Measurements from ENCODE around the gene TCF4. TPM values are rescaled to one million over a fixed set of nuclear protein-coding genes. Genes with fewer than 3 reads are reported as not detected.

Gene TCF4
- polyA plus RNA-seq, 1 of the 3 experiments (the other 2 are of a cell fraction): 39.1 TPM

DNA sequence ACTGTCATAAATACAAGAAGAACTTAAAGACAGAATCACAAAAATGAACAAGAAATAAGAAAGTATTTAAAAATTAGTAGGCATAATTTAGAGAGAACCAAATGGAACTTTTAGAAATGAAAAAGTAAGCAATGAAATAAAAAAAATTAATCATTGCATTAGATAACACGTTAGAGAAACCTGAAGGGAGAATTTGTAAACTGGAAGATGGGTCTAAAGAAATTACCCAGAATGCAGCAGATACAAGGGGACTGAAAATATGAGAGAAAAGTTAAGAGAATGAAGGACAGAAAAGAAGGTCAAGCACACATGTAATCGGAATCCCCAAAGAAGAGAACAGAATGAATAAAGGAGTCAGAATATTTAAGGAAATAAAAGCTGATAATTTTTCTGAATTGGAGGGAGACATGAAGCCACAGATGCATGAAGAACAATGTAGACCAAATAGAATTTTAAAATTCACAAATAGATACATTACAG is 21.5 kb downstream of the TCF4 start:
- Histone ChIP-seq H2AFZ (ENCODE audit: low read depth) (no peak overlapping the region), H3K4me3 (ENCODE audit: low read depth in 2 of 2, low read length in 1 of 2) (no peak overlapping the region), H3K9me2 (no peaks in the 10 kb centered on the region), H3K9me3 (0 out of 2 replicates have a peak, but pooled peaks cover 5% of the 10 kb centered on the region), H3K9ac (no peak overlapping the region), H3K27me3 (ENCODE audit: insufficient read depth) (no peaks in the 10 kb centered on the region), H4K20me1 (ENCODE audit: insufficient read depth) (no peaks in the 10 kb centered on the region), H3F3A (replicated peaks; ENCODE audit: insufficient read depth) (peaks cover 4% of the 10 kb centered on the region), H3K4me1 (ENCODE audit: control insufficient read depth in 1 of 2, insufficient read depth in 2 of 2, low read depth in 1 of 2, low read length in 1 of 2) (no peaks in the 10 kb centered on the region), H3K4me2 (no peak overlapping the region), H3K27ac (ENCODE audit: low read depth in 2 of 2, low read length in 1 of 2) (no peak overlapping the region), H3K36me3 (replicated peaks in 1 of 2; ENCODE audit: control insufficient read depth in 1 of 2, insufficient read depth in 2 of 2, low read length in 1 of 2) (peaks cover 23 to 41% of the 10 kb centered on the region in 2 experiments), H3K79me2 (ENCODE audit: insufficient read depth) (peaks cover 87% of the 10 kb centered on the region)
- ChIA-PET POLR2A (no interaction called here), CTCF (no interaction called here)
- no peak for TF ChIP-seq TCF12 (IDR thresholded peaks at IDR 0.05)
- no peak for TF ChIP-seq RCOR1 (IDR thresholded peaks at IDR 0.05; ENCODE audit: low read length)
- no peak for TF ChIP-seq YY1 (IDR thresholded peaks at IDR 0.05; ENCODE audit: low read depth)
- no peak for TF ChIP-seq SMC3 (IDR thresholded peaks at IDR 0.05; ENCODE audit: low read depth, low read length)
- TF ChIP-seq, protein P1, sequence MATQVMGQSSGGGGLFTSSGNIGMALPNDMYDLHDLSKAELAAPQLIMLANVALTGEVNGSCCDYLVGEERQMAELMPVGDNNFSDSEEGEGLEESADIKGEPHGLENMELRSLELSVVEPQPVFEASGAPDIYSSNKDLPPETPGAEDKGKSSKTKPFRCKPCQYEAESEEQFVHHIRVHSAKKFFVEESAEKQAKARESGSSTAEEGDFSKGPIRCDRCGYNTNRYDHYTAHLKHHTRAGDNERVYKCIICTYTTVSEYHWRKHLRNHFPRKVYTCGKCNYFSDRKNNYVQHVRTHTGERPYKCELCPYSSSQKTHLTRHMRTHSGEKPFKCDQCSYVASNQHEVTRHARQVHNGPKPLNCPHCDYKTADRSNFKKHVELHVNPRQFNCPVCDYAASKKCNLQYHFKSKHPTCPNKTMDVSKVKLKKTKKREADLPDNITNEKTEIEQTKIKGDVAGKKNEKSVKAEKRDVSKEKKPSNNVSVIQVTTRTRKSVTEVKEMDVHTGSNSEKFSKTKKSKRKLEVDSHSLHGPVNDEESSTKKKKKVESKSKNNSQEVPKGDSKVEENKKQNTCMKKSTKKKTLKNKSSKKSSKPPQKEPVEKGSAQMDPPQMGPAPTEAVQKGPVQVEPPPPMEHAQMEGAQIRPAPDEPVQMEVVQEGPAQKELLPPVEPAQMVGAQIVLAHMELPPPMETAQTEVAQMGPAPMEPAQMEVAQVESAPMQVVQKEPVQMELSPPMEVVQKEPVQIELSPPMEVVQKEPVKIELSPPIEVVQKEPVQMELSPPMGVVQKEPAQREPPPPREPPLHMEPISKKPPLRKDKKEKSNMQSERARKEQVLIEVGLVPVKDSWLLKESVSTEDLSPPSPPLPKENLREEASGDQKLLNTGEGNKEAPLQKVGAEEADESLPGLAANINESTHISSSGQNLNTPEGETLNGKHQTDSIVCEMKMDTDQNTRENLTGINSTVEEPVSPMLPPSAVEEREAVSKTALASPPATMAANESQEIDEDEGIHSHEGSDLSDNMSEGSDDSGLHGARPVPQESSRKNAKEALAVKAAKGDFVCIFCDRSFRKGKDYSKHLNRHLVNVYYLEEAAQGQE (IDR thresholded peaks at IDR 0.05; ENCODE audit: low read depth, low read length): no peak
- TF ChIP-seq POLR2AphosphoS5 (IDR thresholded peaks at IDR 0.05; ENCODE audit: low read depth, low read length): no peak
- TF ChIP-seq RXRA (IDR thresholded peaks at IDR 0.05; ENCODE audit: borderline replicate concordance, low read depth): no peak
- no peak for TF ChIP-seq GABPA (IDR thresholded peaks at IDR 0.05; ENCODE audit: low read depth)
- no peak for TF ChIP-seq EZH2phosphoT487 (IDR thresholded peaks at IDR 0.05; ENCODE audit: borderline replicate concordance, low read depth)
- no peak for TF ChIP-seq SIN3A (IDR thresholded peaks at IDR 0.05; ENCODE audit: borderline replicate concordance, low read depth, low read length)
- TF ChIP-seq ZBTB33 (IDR thresholded peaks at IDR 0.05; ENCODE audit: borderline replicate concordance, low read depth): no peak
- TF ChIP-seq NRF1 (IDR thresholded peaks at IDR 0.05; ENCODE audit: low read depth, low read length): no peak
- no peak for TF ChIP-seq TAF1 (IDR thresholded peaks at IDR 0.05; ENCODE audit: borderline replicate concordance, low read depth, low read length)
- TF ChIP-seq, protein P2, sequence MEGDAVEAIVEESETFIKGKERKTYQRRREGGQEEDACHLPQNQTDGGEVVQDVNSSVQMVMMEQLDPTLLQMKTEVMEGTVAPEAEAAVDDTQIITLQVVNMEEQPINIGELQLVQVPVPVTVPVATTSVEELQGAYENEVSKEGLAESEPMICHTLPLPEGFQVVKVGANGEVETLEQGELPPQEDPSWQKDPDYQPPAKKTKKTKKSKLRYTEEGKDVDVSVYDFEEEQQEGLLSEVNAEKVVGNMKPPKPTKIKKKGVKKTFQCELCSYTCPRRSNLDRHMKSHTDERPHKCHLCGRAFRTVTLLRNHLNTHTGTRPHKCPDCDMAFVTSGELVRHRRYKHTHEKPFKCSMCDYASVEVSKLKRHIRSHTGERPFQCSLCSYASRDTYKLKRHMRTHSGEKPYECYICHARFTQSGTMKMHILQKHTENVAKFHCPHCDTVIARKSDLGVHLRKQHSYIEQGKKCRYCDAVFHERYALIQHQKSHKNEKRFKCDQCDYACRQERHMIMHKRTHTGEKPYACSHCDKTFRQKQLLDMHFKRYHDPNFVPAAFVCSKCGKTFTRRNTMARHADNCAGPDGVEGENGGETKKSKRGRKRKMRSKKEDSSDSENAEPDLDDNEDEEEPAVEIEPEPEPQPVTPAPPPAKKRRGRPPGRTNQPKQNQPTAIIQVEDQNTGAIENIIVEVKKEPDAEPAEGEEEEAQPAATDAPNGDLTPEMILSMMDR (IDR thresholded peaks at IDR 0.05): no peak
- no peak for TF ChIP-seq NFIC (IDR thresholded peaks at IDR 0.05; ENCODE audit: borderline replicate concordance)
- TF ChIP-seq TEAD4 (IDR thresholded peaks at IDR 0.05; ENCODE audit: borderline replicate concordance, insufficient read depth): no peak
- TF ChIP-seq, protein P3, sequence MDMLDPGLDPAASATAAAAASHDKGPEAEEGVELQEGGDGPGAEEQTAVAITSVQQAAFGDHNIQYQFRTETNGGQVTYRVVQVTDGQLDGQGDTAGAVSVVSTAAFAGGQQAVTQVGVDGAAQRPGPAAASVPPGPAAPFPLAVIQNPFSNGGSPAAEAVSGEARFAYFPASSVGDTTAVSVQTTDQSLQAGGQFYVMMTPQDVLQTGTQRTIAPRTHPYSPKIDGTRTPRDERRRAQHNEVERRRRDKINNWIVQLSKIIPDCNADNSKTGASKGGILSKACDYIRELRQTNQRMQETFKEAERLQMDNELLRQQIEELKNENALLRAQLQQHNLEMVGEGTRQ (IDR thresholded peaks at IDR 0.05; ENCODE audit: borderline replicate concordance, low read depth, low read length): no peak
- no peak for DNase-seq
- WGBS (ENCODE audit: low lambda C conversion rate): 86% methylated on average over 2 of the region's 2 CpGs
